Lower leg skin (tissue), 4 donors: Measurements from ENCODE around the gene DBR1. TPM values are rescaled to one million over a fixed set of nuclear protein-coding genes. Genes with fewer than 3 reads are reported as not detected.

Experiments
- DNase-seq, 2 donors: peaks; one replicate each; pipeline ENCODE4 v3.0.0-alpha.2; 2019; ENCODE audit warnings: low spot score in 2 of 2
- H3K4me3 ChIP-seq: fragments of 200-600 bp; sonication (generic); 2 replicates; pipeline ENCODE4 v1.5.1; 2017; ENCODE audit warnings: mild to moderate bottlenecking, low read depth; ENCODE audit not compliant: poor library complexity, severe bottlenecking
- POLR2A ChIP-seq, 2 donors: fragments of 450-650 bp; IDR thresholded peaks; one replicate each; pipeline ENCODE4 v1.6.1; 2016 to 2017; ENCODE audit warnings: antibody characterized with exemption in 2 of 2, mild to moderate bottlenecking in 1 of 2, moderate library complexity in 1 of 2
- WGBS, 2 donors: methylation state at CpG; one replicate each; pipeline ENCODE4 v1.1.5; 2018; 5-methylcytosine and 5-hydroxymethylcytosine counted together
- intact Hi-C: fragments of 100-400 bp; cut with DNase I; formaldehyde crosslinking; loops from one replicate; pipeline ENCODE4 v1.15.0; 2023; ENCODE audit warnings: low total_unique reads
- total RNA-seq, 4 donors: library from RNA; depleted of rRNA; stranded (reverse); fragments of >200 nt; gene quantifications; one replicate each; pipeline ENCODE4 v1.1.0, GENCODE V29; 2016
- TF ChIP-seq, protein P1 (sequence below), 3 donors: fragments of 450-650 bp; IDR thresholded peaks; one replicate each; pipeline ENCODE4 v1.5.1; 2016; ENCODE audit warnings: antibody characterized with exemption in 3 of 3, mild to moderate bottlenecking in 3 of 3, moderate library complexity in 2 of 3

Gene DBR1
- total RNA-seq, 4 donors from 2014 or later: 9.1 to 13.9 (median 11.9) TPM

- DNase-seq: no peak
- TF ChIP-seq, protein P1, sequence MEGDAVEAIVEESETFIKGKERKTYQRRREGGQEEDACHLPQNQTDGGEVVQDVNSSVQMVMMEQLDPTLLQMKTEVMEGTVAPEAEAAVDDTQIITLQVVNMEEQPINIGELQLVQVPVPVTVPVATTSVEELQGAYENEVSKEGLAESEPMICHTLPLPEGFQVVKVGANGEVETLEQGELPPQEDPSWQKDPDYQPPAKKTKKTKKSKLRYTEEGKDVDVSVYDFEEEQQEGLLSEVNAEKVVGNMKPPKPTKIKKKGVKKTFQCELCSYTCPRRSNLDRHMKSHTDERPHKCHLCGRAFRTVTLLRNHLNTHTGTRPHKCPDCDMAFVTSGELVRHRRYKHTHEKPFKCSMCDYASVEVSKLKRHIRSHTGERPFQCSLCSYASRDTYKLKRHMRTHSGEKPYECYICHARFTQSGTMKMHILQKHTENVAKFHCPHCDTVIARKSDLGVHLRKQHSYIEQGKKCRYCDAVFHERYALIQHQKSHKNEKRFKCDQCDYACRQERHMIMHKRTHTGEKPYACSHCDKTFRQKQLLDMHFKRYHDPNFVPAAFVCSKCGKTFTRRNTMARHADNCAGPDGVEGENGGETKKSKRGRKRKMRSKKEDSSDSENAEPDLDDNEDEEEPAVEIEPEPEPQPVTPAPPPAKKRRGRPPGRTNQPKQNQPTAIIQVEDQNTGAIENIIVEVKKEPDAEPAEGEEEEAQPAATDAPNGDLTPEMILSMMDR (IDR thresholded peaks at IDR 0.05): no peak
- no peak for TF ChIP-seq POLR2A (IDR thresholded peaks at IDR 0.05)
- H3K4me3 ChIP-seq: no peak overlapping the region
- WGBS, 2 donors: 69 to 73% methylated on average over 2 of the region's 2 CpGs
- intact Hi-C loops: no loop called here
Observed at GRCh38 chr3:138195481-138195880, 20.8 kb upstream of the DBR1 start.

DNA sequence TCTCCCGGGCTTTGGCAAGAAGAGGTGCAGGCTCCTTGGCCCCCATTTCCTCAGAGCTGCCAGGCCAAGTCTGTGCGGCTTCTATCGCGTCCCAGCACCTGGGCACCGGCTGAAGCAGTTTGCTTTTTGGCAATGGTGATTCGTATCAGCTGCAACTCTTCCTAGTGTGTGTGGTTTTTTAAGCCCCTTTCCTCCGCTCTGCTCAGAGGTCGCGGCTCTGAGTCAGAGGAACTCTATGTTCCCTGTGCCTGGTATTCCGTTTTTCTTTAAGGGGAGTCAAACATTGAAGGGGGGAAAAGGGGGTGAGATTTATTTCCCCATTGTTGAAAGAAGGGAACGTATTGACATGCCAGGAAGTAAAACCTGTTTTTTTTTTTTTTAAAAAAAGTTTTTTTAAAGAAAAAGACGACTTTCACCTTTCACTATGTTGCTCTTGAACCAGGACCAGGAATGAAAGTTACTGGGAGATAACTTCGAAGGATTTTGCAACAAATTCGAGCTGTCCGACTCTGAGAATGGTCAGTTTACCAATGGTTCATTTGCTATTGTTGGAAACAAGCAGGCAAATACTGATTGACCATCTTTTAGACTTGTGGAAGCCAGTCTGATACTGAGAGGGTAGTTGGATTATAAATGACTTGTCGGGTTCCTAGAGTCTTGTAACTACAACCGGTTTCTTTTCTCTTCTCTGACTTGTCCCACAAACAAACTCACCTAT, 13.5 kb upstream of the DBR1 start:
- intact Hi-C loops: loop anchor here (10.0 kb wide), 1 partner anchor 407 kb away; the partner anchor contains the start of gene CEP70
- peak overlapping the region; percentile 96 for H3K4me3 ChIP-seq
- TF ChIP-seq POLR2A (IDR thresholded peaks at IDR 0.05): no peak
- TF ChIP-seq, protein P1 (IDR thresholded peaks at IDR 0.05): no peak
- WGBS, 2 donors: 5 to 6% methylated on average over 16 to 17 of the region's 17 CpGs
- DNase-seq: no peak

- intact Hi-C loops: loop anchor here (10.0 kb wide), 1 partner anchor 407 kb away; the partner anchor contains the start of gene CEP70
- H3K4me3 ChIP-seq: peak within 1 kb of the TSS; percentile 96
- 0 to 1% methylated on average over 46 to 55 of the region's 59 CpGs for WGBS, 2 donors
- TF ChIP-seq POLR2A (IDR thresholded peaks at IDR 0.05): no peak
- TF ChIP-seq, protein P1 (IDR thresholded peaks at IDR 0.05): no peak
- peak; percentile 29 to 94 for DNase-seq
Observed at GRCh38 chr3:138187296-138188012, 12.7 kb upstream of the DBR1 start, which contains the start of gene ARMC8. Gene ARMC8, plus strand, starts transcription at chr3:138187301. Its CDS starts 254 bp downstream, at chr3:138187555.

DNA sequence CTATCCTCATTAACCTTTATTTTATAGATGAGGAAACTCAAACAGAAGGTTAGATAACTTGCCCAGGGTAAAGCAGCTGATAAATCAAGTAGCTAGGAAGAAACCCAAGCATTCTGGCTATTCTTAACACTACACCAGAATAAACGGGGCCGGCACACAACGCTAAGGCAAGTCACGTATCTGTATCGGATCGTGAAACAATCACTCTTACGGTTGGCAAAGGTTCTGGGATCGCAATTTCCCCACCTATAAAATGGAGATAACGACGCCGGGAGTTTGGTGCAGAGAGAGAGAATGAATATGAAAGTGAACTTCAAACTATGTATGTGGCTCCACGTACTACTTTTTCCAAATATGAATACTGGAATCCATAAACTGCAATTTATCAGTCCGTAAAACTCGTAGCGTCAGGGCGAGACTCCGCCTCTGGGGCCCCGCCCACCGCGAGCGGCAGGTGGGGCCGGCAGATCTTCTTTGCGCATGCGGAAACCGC, 12.1 kb upstream of the DBR1 start:
- no peak for TF ChIP-seq POLR2A (IDR thresholded peaks at IDR 0.05)
- TF ChIP-seq, protein P1 (IDR thresholded peaks at IDR 0.05): no peak
- peak overlapping the region; percentile 96 for H3K4me3 ChIP-seq
- peak; percentile 87 to 98 for DNase-seq
- intact Hi-C loops: loop anchor here (10.0 kb wide), 1 partner anchor 408 kb away; the partner anchor contains the start of gene CEP70
- WGBS, 2 donors: 0% methylated on average over 20 to 25 of the region's 25 CpGs

GRCh38 chr3:138186221-138186620, 11.5 kb upstream of the DBR1 start:
- intact Hi-C loops: loop anchor here (10.0 kb wide), 1 partner anchor 409 kb away; the partner anchor contains the start of gene CEP70

More at GRCh38 chr3:138186221-138186620, 11.5 kb upstream of the DBR1 start:
- TF ChIP-seq, protein P1 (IDR thresholded peaks at IDR 0.05): no peak
- no peak for TF ChIP-seq POLR2A (IDR thresholded peaks at IDR 0.05)
- no peak for DNase-seq
- H3K4me3 ChIP-seq: no peak overlapping the region
- 61 to 67% methylated on average over 2 of the region's 2 CpGs for WGBS, 2 donors
